CD4-positive, alpha-beta T cell treated with Interleukin-17A for 1 hour (primary cell): ENCODE data around the gene CYP4F12.

Source experiments
- DNase-seq: peaks from one replicate; pipeline ENCODE4 v3.0.0-alpha.2; 2020

The CYP4F12 gene, protein sequence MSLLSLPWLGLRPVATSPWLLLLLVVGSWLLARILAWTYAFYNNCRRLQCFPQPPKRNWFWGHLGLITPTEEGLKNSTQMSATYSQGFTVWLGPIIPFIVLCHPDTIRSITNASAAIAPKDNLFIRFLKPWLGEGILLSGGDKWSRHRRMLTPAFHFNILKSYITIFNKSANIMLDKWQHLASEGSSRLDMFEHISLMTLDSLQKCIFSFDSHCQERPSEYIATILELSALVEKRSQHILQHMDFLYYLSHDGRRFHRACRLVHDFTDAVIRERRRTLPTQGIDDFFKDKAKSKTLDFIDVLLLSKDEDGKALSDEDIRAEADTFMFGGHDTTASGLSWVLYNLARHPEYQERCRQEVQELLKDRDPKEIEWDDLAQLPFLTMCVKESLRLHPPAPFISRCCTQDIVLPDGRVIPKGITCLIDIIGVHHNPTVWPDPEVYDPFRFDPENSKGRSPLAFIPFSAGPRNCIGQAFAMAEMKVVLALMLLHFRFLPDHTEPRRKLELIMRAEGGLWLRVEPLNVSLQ

DNA sequence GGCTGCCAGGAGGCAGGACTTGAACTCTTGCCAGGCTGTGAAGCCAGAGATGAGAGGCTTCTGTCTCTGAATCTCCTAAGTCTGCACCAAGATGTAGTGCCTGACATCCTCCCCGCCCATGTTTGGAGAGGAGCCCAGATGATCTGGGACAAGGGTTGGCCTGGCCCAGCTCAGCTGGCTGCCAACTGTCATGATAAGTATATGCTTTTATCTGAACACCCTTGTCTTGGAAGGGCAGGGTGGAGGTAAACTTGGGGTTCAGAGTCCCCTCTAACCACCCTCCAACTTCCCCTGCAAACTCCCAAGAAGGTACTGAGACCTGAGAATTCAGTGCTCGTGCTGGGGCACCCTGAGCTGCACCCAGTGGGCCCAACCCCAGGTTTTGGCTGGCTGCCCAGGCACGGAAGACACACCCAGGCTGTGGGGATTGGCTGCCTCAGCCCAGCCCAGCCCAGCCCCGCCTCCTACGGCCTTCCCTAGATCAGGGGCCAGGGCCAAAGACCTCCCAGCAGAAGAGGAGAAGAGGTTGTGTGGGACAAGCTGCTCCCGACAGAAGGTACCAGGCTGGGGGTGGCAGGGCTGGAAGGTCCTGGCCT, at the start of gene CYP4F12:
CYP4F12 (plus strand) TSS at position 508 of the 596 bp plus-strand sequence. CDS start 443 bp downstream, outside the sequence.
- DNase-seq: peak; percentile 42

- DNase-seq: no peak
These were observed 49.1 kb upstream of the CYP4F12 start for GRCh38 chr19:15623711-15624318.

DNA sequence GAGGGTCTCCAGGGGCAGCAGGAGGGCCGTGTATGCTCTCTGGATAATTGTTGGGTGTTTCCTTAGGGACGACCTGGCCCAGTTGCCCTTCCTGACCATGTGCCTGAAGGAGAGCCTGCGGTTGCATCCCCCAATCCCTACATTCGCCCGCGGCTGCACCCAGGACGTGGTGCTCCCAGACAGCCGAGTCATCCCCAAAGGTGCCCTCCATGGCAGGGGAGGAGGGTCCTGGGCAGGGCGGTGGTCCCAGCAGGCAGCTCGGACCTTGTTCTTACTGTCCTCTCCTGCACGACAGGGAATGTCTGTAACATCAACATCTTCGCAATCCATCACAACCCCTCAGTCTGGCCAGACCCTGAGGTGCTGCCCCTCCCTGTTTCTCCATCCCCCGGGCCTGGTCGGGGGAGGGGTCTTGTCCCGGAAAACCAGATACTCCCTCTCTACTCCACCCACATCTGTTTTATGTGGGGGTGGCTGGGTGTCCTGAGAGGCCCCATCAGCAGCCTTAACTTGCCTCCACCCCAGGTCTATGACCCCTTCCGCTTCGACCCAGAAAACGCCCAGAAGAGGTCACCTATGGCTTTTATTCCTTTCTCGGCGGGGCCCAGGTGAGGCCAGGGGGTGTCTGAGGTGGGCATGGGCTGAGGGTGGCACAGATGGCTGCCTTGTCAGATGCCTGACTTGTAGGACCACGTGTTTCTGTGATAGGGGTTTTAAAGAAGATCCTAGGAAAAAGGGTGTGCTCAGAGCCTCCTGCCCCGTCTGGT, 44.5 kb upstream of the CYP4F12 start:
- no peak for DNase-seq

GRCh38 chr19:15629003-15629880, 43.6 kb upstream of the CYP4F12 start:
- peak; percentile 86 for DNase-seq

DNA sequence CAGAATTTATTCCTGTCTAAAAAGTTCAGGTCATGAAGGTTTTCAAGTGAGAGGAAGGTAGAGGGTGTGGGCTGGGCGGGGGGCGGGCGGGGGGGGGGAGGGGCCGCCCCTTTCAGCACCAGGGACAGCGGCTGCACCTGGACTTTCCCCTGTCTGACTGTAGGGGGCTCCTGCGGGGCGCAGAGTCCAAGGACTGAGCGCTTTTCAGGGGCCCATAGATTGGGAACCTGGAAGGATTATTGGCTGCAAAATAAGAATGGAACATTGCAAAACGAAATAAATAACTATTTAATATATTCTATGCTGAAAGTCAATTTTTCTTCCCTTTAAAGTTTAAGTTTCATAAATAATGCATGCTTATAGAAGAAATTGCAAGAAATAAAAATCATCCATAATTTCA, 41.1 kb upstream of the CYP4F12 start:
- peak; percentile 22 for DNase-seq

DNA sequence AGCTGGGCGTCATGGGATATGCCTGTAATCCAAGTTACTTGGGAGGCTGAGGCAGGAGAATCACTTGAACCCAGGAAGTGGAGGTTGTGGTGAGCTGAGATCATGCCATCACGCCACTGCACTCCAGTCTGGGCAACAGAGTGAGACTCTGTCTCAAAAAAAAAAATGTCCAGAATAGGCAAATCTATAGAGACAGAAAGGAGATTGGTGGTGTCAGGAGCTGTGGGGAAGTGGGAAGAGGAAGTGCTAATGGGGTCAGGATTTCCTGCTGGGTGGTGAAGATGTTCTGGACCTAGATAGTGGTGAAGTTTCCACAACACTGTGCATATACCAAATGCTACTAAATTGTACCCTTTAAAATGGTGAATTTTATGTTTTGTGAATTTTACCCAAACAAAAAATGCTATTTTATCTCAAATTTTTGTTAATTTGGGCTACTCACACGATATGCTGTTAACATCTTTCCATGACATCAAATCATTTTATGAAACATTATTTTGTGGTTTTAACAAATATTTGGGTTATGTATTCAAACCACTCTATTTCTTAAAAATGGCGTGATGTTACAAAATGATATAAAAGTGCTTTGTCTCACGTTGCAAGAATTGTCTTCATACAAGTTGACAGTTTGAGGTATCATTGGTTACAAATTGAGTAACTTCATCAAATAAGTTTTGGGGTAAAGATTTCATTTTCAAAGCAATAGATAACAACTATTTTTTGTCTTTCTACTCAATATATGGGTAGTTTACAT, 39.6 kb upstream of the CYP4F12 start:
- no peak for DNase-seq

DNA sequence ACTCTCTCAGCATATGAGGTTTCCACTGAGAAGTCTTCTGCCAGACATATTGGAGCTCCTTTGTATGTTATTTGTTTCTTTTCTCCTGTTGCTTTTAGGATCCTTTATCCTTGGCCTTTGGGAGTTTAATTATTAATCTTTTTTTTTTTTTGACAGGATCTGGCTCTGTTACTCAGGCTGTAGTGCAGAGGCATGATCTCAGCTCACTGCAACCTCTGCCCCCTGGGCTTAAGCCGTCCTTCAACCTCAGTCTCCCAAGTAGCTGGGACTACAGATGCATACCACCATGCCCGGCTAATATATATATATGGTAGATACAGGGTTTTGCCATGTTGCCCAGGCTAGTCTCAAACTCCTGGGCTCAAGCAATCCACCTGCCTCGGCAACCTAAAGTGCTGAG, 38.8 kb upstream of the CYP4F12 start:
- DNase-seq: no peak

DNA sequence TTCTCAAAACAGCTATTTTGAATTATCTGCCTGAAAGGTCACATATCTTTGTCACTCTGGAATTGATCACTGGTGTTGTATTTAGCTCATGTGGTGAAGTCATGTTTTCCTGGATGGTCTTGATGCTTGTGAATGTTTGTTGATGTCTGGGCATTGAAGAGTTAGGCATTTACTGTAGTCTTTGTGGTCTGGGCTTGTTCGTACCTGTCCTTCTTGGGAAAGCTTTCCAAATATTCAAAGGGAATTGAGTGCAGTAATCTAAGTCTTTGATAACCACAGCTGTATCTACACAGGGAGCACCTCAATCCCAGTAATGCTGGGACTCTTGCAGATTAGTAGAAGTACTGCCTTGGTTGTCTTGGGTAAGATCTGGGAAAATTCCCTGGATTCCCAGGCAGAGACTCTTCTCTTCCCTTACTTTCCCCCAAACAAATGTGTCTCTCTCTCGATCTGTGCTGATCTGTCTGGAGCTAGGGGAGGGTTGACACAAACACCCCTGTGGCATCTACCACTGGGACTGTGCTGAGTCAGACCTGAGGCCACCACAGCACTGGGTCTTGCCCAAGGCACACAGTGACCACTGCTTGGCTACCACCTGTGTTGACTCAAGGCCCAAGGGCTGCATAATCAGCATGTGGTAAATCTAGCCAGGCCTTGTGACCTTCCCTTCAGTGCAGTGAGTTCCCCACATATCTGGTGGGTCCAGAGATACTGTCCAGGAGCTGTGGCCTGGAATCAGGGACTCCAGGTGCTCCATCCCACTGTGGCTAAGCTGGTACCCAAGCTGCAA, 37.7 kb upstream of the CYP4F12 start:
- no peak for DNase-seq

DNA sequence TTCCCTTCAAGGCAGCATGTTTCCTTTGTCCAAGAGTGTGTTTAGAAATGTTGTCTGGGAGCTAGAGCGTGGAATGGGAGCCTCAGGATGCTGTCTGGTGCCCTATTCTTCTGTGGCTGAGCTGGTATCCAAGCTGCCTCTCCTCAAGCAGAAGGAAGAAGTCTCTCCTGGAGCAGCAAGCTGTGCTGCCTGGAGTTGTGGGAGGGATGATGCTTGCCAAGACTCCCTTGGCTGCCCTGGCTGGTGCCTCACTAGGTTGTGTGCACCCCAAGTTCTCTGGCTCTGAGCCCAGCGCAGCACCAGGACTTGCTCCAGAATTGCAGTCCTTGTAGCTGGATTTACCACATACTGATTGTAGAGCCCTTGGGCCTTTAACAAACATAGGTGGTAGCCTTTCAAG, 36.9 kb upstream of the CYP4F12 start:
- no peak for DNase-seq

- no peak for DNase-seq
These were observed 33.3 kb upstream of the CYP4F12 start for GRCh38 chr19:15639596-15639995.

GRCh38 chr19:15640294-15640903, 32.5 kb upstream of the CYP4F12 start, which contains the start of gene CYP4F3:
Gene CYP4F3 (plus strand): TSS chr19:15640897. CDS start chr19:15641416, 519 bp downstream.
- DNase-seq: no peak

DNA sequence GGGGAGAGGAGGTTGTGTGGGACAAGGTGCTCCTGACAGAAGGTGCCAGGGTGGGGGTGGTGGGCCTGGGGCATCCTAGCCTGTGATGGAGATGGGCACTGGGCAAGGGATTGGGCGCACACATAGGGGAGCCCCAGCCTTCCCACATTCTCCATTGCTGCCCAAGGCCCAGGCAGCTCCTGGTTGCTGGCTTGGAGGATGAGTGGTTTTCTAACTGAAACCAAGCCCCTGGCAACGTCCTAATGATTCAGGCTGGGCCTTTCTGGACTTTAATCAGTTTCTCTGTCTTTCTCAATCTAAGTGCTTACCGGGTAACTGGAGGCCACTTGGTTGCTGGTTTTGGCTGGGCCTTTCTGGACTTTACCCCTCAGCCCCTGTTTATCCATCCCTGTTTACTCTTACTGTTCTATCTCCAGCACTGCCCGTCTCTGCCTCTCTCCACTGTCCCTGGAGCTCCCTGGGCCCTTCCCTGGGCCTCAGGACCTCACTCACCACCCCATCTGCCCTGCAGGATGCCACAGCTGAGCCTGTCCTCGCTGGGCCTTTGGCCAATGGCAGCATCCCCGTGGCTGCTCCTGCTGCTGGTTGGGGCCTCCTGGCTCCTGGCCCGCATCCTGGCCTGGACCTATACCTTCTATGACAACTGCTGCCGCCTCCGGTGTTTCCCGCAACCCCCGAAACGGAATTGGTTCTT, 31.8 kb upstream of the CYP4F12 start:
- no peak for DNase-seq

DNA sequence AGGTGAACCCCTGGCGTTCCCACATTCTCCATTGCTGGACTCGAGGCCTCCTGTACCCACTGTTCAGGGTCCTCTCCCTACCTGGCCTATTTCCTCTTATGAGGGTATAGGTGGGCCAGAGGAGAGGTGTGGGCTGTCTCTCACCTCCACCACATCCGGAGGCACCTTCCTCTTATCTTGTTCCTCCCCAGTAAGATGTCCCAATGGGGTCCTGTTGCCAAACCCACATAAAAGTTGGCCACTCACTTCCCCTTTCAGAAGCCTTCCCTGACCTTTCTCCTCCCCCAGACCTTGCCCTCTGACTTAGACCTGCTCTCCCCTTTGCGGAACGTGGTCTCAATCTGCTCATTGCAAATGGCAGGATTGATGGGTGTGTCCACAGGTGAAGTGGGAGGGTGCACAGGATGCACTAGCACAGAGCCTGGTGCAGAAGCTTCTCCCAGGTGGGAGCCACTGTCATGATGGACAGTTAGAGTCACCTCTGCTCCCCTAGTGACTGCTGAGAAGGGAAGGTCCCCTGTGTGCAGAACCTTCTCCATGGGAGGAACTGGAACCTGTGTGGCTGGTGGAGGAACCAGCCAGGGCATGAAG, 30.9 kb upstream of the CYP4F12 start:
- no peak for DNase-seq

GRCh38 chr19:15642807-15643206, 30.1 kb upstream of the CYP4F12 start:
- DNase-seq: no peak

- DNase-seq: no peak
These were observed 29.5 kb upstream of the CYP4F12 start for GRCh38 chr19:15643387-15643786.

DNA sequence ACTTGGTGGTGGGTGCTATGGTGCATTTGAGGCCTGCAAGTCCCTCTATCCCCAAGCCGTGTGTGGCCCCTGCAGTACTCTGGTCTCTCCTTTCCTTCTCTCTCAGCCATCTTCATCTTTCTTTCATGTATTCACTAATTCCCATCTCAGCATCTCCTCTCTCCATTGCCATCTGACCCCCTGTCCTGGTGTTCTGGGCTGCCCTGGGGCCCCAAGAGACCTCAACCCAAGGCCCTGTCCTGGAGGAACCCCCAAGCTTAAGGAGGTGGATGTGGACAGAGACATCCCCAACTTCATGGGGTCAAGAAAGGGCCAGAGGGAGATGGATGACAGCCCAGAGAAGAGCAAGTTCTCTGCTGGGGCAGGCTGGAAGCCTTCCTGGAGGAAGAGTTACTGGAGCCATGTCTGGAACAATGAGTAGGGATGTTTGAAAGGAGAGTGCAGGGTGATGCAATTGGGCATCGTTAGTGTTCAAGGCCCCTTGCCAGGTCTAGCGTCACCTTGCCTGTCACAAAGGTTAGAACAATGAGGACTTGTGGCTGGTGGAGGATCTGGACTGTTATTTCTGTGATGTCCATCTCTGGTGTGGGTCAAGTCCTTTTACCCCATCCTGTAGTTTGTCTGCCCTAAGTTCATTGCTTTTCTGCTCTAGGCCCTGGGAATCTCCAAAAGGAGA, 28.7 kb upstream of the CYP4F12 start:
- DNase-seq: no peak

- DNase-seq: no peak
These were observed 28.1 kb upstream of the CYP4F12 start for GRCh38 chr19:15644816-15645215.

DNA sequence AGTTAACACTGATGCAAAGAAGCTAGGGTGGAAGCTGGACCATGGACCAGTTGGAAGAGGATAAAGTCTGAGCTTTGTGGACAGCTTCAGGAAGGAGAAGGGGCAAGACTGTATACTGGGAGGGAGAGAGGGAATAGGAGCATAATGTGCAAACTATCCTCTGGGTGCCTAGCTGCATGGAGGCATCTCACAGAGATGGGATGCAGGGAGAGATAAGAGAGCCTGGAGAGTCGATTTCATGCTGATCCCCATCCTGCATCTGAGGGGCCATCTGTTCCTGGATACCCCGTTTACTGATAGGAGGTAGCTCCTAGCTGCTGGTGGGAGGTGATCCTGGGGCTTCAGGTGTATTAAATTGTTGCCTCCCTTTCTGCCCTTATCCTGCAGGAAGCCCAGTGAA, 23.4 kb upstream of the CYP4F12 start:
- no peak for DNase-seq
